HG03039 (cell line): Measurements from ENCODE around the gene SPACA7.

ENCODE experiments used
- ATAC-seq: cut with Tn5 transposase; IDR thresholded peaks from one replicate; pipeline ENCODE4 v1.9.1; 2021; ENCODE audit warnings: mild to moderate bottlenecking, moderate library complexity; ENCODE audit not compliant: unreplicated experiment

Gene SPACA7

GRCh38 chr13:112376050-112376681 lies at the start of gene SPACA7:
TSS of gene SPACA7 (plus strand) at chr13:112376355. CDS start at chr13:112376386, 31 bp downstream.
- no peak for ATAC-seq

- ATAC-seq: no peak
Observed at GRCh38 chr13:112326821-112327370, 49.3 kb upstream of the SPACA7 start.

GRCh38 chr13:112328936-112329335 lies 47.2 kb upstream of the SPACA7 start:
- no peak for ATAC-seq

GRCh38 chr13:112329376-112329775 lies 46.8 kb upstream of the SPACA7 start:
- ATAC-seq: no peak

- no peak for ATAC-seq
Observed at GRCh38 chr13:112330066-112330465, 46.1 kb upstream of the SPACA7 start.

- ATAC-seq: no peak
Observed at GRCh38 chr13:112330479-112331381, 45.4 kb upstream of the SPACA7 start.

- no peak for ATAC-seq
Observed at GRCh38 chr13:112331675-112332074, 44.5 kb upstream of the SPACA7 start.

- no peak for ATAC-seq
Observed at GRCh38 chr13:112332727-112333126, 43.4 kb upstream of the SPACA7 start.

GRCh38 chr13:112333756-112334543 lies 42.2 kb upstream of the SPACA7 start:
- no peak for ATAC-seq

GRCh38 chr13:112335135-112335534 lies 41.0 kb upstream of the SPACA7 start:
- no peak for ATAC-seq

- no peak for ATAC-seq
Observed at GRCh38 chr13:112341446-112341845, 34.7 kb upstream of the SPACA7 start.

- no peak for ATAC-seq
Observed at GRCh38 chr13:112341976-112342735, 34.0 kb upstream of the SPACA7 start.

- no peak for ATAC-seq
Observed at GRCh38 chr13:112342841-112343361, 33.3 kb upstream of the SPACA7 start.

- ATAC-seq: no peak
Observed at GRCh38 chr13:112343591-112343990, 32.6 kb upstream of the SPACA7 start.

GRCh38 chr13:112345826-112346172 lies 30.4 kb upstream of the SPACA7 start:
- ATAC-seq: no peak

- ATAC-seq: no peak
Observed at GRCh38 chr13:112346173-112346898, 29.8 kb upstream of the SPACA7 start.

GRCh38 chr13:112346899-112347229 lies 29.3 kb upstream of the SPACA7 start:
- ATAC-seq: no peak

GRCh38 chr13:112347986-112348385 lies 28.2 kb upstream of the SPACA7 start:
- ATAC-seq: no peak

- ATAC-seq: no peak
Observed at GRCh38 chr13:112348642-112349345, 27.4 kb upstream of the SPACA7 start.
